Stimulated activated CD4-positive, alpha-beta T cell treated with anti-CD3 and anti-CD28 coated beads, TNF-alpha, amount 100 ng/mL, for 48 hours (primary cell): ENCODE results near the gene PRDM11.

Experiments
- DNase-seq, 3 donors: peaks; one replicate each; pipeline ENCODE4 v3.0.0-alpha.2; 2020; ENCODE audit warnings: low read depth in 3 of 3

Gene PRDM11

DNA sequence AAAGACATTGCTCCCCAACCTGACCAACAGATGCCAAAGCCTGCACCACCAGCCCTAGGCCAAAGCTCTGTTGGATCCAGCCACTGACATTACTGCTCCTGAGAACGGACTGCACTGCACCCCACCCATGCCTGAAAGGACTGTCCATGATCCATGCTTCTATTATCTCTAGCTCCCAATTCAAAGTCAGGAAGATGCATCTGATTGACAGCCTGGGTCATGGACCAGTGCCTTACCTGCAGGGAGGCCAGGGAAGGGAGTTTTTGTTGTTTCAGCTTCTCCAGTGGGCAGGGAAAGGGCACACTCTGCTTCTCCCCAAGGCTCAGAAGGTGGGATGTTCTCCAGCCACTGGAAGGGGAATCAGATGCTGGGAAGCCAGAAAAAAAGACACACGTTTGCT, 4.8 kb upstream of the PRDM11 start:
- no peak for DNase-seq

DNA sequence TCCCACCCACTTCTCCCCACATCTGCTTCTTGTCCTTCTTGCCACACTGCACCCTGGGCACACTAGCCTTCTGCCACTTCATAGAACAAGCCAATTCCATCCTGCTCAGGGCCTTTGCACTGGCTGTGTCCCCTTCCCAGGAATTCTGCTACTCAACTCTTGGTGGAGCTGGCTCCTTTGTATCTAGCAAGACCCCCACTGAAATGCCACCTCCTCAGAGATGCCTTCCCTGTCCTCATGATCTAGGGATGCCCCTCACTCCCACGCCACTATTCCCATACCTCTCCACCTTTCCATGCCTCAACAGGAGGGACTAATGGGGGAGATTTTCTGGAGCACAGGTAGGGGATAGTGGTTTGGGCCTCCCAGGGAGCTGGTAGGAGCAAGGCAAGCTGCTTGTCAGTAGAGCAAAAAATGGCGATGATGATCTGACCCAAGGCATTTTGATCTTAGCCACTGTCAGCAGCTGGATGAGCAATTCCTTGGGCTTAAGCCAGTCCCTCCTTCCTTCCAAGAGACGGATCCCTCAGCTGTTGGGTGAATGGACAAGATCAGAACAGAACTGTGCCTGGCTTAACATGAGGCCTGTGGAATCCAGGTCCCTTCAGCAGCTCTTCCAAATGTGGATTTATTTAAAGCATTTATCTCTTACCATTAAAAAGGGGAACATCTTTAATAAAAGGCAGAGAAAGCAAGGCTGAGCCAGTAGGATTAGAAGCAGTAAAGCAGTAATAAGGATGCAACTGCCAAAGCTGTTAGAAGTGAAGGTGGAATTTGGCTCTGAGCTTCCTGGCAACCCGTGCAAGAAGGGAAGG, 4.0 kb upstream of the PRDM11 start:
- DNase-seq: no peak

DNA sequence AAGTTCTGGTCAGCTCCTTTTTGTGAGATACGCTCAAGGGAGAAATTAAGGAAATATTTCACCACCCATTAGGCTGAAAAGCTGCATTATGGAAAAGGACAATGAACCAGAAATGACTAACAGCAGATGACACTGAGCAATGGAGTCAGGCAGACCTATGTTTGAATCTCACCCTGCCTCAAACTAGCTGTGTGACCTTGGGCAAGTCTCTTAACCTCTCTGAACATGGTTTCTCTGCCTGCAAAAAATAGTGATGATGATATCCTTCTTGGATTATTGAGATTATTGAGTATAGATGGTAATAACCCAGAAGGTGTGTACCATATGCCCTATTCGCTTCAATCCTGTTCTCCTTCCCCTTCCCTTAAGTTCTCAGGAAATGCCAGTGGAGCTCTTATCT, 2.9 kb upstream of the PRDM11 start:
- no peak for DNase-seq

DNA sequence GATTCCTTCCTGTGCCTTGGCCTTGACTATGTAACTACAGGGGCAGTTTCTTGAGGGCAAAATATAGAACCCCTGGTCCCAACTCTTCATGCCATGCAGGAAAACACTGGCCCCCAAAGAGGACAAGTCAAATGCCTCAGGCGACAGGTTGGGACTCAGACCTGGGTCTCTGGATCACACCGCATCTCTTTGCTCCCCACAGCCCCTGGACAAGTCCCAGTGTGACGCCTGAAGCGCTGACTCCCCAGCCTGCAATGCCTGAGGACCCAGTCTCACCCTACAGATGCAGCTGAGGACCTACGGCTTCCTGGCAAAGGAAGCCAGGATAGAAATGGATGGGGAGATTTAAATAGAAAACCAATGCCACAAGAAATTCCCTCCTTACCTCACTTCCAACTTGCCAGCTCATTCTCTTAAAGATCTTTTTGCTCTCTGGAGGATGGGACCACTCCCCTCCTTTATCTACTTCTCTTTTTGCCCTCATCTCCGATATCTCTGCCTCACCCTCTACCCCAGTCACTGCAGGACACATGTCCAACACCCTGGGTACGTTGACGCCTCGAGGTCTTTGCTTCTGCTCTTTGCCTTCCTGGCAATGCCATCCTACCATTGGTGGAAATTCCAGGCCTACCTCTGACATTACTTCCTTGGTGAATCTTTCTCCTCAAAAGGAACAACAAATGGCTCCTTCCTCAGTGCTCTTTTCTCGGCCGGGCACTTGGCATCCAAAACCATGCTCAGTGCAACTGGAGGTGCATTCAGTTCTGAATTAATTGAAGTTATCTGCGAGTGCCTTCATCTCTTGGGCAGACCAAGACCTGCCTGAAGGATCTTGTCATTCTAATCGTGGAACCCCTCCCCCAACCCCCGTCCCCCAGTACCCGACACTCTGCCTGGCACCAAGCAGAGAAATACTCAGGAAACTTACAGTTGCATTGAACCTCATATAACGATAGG, 2.0 kb upstream of the PRDM11 start:
- DNase-seq: no peak

DNA sequence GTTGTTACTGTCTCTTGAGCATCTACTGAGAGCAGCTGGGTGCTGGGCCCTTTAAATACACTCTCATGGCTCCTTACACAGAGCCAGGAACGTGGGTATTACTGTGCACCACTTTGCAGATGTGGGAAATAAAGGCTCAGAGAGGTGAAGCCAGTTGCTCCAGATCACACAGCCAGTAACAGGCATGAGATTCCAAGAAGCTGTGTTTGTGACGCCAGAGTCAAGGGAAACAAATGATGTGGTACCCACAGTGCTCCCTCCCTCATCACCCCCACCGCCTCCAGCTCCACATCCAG, 1.4 kb upstream of the PRDM11 start:
- no peak for DNase-seq

DNA sequence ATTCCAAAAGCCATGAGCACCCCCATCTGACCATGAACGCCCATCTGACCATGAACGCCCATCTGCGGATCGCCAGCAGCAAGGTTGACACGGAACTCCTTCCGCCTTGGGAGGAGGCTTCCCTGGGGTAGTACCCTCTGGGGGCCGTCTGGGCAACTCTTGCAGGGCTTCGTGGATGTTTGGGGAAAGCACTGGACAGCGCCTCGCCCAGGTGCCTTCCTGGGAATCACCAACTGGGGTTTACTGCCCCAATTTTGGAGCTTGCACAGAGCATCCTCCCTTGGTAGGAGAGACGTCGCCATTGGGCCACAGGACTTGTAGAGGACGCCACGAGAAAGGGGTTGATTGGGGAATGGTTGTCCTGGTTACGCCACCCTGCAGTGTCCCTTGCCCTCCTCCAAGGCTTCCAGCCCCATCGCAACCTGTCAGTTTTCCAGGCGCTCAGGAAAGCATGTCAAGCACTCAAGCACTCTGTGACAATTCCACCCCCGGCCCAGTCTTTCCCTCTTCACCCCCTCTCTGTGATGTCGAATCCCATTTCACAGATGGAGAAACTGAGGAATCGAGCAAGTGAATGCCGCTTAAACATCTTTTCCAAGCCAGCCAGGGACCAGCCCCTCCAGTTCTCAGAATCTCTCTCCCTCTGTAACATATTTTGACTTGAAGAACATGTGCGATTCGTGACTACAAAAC, 914 bp upstream of the PRDM11 start:
- DNase-seq: no peak

DNA sequence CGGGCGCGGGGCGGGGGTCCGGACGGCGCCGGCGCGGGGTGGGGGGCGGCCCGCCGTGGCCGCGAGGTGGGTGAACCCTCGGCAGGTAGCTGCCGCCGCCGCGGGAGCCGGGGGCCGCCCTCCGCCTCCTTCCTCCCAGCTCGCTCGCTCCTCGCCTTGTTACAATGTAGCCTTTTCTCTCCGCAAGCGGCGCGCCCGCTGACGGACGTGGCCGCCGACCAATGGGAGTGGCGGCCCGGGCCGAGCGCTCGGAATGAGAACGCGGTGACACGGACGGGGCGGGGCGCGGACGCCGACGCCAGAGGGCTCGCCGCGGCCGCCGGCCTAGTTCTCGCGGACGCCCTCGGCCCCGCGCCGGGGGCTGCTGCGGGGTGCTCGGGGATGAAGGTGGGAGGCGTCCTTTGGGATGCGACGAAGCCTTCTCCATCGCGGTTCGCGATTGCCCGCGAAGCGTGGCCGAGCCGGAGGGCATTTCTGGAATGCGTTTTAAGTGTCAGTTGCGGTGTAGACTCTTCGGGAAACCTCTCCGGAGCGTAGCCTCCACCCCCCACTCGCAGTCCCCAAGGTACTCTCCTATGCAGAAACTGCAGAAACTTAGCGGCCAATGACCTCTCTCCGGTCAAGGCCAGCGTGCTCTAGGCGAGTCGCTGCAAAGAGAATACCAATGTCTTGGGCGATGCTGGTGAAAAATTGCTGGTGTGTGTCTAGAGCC, 734 bp downstream of the PRDM11 start:
- DNase-seq: peak; percentile 81 to 88 (median 88)

DNA sequence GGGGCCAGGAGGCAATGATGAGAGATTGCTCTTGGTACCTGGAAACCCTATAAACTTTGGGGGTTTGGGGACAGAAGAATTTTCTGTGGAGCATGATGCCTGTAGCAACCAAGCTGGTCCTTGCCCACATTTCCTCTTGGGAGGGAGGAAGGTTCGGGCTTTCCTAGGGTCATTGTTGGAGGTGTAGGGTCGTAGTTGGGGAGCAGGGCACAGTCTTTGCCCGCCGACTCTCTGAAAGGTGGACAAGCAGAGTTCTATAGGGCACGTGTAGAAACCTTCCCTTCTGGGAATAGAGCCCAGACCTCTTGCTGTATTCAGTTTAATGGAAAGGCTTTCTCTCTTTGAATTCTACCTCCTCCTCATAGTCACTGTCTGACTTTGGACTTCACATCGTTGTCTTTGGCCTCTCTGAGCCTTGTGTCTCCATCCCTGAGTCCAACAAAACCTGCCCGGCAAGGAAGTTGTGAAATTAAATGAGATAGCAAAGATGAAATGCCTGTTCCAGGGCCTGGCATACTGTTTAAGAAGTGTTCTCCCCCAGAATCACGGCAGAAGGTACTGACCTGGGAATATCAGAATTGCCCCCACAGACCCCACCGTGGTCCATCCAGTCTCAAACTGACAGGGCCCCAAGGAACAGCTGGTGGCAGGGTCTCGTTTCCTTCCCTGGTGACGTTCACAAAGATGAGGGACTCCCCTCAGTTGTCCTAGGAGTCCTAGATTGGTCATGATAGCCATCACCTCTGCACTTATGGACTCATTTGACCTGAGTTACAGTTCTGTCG, 1.6 kb downstream of the PRDM11 start:
- DNase-seq: no peak

DNA sequence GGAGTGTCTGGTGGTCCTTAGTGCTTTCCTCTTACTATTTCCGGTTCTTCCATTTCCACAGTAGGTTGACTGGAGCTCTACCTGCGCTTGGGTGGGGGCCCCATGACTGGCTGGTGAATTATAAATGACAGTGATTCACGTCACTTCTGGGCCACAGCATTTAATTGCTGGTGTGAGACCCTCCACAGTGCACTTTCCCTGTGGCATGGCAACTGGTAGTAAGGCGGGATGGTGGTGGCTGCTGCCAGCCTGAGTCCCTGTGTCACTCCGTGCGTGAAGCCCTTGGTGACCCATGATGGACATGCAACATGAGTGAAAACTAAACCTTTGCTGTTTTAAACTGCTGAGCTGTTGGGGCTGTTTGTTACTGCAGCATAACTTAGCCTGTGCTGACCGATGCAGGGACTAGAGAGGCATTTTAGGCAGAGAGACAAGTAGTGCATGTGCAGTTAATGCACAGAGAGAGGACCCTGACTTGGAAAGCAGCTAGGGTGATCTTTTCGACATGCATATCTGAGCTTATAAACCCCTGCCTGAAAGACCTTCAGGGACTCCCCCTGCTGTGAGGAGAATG, 3.1 kb downstream of the PRDM11 start:
- DNase-seq: no peak

DNA sequence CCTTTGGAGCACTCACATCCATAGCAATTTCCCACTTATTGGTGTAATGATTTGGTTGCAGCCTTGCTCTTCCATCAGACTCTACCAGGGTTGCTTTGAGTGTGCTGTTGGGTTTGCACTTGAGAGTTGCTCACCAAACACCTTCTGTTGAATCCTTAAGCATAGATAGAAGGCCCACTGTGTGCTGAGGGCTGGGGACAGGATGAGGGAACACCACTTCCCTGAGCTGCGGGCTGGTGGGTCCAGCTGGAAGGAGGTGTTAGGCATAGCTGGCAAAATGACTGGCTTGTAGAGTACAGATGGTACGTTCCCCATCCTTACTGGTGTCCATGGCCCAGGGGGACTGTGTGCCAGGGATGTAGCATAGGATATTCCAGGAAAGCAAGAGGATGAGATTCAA, 3.9 kb downstream of the PRDM11 start:
- DNase-seq: no peak

DNA sequence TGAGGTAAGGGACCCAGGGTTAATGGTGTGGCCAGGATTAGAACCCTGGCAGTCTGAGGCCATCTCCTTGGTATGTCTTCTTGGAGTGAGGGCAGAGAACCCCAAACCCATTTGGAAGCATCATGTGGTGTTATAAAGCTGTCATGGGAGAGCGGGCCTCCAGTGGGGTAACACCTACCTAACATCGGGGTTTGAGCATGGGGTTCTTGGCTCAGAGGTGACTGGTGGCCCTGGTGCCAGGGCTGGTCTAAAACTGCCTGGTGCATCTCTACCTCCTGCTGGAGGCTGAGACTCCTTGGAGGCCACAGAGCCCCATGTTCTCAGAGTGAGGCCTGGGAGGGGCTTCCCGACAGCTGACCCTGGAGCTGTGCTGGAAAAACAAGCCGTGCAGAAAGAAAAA, 4.5 kb downstream of the PRDM11 start:
- DNase-seq: no peak

DNA sequence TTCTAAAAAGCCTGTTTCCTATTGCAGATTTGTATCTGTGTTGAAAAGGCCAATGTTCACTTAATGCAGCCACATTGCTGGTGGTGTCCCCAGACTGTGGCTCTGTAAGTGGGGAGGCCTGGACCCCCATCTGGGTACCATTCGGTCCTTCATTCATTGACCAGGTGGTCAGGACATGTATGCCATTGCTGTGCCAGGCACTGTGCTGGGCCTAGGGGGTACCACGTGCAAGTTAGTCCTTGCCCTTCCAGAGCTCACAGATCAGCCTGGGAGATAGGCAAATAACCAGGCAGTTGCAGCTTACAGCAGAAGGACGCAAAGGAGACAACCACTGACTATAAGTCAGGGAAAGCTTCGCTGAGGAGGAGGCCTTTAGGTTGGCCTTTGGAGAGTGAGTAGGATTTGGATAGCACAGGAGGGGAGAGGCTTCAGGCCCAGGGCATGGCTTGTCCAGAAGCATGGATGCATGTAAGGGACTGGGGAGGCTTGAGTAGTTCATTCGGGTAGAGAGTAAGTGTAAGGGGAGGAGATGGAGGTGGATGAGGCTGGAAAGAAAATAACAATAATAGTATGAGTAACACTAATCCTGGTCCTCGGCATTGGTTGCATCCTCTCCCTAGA, 5.0 kb downstream of the PRDM11 start:
- DNase-seq: no peak

DNA sequence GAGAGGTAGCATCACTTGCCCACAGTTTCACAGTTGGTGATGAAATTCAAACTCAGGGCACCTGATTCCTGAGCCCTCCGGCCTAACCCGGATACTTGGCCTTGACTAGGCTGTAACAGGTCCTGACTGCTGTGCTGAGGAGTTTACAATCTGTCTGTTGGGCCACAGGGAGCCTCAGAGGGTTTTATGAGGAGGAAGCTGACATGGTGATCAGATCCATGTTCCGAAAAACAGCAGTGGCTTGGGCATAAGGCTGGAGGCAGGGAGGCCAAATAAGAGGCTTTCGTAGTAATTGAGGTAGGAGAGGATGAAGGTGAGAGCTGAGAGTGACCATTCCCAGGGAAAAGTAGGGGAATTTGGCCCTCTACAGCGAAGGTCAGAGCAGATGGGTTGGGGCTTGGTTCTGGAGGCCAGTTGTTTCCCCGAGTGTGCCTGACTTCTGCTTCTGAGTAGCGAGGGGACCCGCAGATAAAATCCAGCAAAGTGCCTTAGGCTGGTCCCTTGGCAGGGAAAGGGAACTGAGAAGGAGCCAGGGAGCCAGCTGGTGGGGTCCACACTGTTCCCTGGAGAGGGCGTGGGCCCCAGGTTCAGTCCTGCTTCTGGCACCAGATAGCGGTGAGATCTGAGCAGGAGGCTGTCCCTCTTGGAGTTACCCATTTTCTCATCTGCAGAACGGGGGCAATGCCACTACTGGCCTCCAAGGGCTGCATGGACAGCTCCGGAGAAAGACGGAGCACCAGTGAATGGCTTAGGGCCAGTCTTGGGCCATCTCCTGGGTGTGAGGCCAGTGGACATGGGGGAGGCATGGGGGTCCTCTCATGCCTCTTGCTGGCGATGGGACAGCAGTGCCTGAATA, 6.5 kb downstream of the PRDM11 start:
- DNase-seq: no peak

DNA sequence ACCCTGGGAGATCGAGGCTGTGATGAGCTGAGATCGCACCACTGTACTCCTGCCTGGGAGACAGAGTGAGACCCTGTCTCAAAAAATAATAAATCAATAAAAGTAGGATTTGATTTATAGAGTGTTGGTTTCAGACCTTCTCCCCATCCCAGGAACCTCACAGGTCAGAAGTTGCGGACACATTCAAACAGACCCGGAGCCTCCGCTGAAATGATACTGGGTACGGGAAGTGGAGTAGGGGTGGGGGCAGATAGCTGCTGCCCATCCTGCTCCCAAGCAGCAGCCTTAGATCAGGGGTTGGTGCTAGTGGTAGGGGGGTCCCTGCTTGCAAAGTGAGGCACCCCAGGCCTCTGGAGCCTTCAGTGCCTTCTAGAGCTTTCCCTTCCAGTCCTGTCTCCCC, 7.8 kb downstream of the PRDM11 start:
- DNase-seq: no peak

DNA sequence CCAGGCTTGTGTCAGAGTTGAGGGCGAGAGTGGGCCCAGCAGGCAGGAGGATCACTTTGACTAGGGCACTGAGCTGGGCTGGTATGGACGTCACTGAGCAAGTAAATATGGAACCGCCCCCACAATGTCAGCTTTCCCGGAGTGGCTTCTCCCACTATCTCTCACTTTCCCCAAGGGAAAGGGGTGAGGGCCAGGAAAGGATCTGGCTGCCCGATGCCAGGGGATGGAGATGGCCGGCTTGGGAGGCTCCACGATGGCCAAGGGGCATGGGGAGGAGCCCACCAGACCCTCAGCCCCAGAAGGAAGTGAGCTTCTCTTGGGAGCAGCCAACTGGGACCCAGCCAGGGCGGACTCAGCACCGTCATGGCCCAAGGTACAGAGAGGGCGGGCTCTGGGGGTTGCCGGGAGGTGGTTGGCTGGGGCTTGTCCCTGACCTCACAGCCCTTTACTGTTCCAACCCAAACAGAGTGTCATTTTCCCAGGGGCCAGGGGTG, 8.7 kb downstream of the PRDM11 start:
- DNase-seq: no peak

DNA sequence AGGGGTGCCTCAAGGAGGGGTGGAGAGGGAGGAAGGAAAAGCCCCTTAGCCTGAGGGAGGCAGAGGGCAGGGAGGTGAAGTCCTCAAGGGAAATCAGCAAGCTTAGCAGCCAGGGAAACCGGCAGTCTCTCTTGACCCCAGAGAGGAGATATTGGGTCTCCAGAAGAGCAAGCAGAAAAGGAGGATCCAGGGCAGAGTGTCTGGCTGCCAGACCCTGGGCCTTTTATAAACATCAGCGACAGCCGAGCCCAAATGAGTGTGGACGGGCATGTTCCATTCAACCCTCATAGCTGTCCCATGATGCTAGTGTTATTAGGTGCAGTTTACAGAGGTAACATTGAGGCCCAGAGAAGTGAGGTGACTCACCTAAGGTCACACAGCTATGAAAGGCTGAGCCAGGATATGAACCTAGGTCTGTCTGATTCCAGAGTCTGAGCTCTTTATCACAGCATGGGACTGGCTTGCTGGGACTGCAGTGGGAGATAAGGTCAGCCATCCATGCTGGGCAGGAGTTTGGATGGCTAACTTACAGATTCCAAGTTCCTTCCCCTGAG, 9.3 kb downstream of the PRDM11 start:
- no peak for DNase-seq

DNA sequence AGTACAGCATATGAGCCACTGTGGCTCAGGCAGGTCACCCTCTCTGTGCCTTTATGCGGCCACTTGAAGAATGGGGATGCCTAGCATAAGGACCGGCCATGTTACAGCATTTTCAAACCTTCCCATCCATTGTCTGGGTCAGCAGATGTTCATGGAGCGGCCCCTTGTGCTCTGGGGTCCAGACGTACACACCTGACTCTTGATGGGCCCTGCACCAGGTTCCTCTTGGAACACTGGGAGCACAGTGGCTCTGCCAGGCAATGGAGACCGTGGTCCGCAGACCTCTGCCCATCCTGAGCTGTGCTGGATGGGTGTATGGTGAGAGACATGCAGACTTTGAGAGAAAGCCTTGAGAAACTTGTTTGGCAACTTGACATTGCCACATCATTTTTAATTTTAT, 9.8 kb downstream of the PRDM11 start:
- DNase-seq: no peak

DNA sequence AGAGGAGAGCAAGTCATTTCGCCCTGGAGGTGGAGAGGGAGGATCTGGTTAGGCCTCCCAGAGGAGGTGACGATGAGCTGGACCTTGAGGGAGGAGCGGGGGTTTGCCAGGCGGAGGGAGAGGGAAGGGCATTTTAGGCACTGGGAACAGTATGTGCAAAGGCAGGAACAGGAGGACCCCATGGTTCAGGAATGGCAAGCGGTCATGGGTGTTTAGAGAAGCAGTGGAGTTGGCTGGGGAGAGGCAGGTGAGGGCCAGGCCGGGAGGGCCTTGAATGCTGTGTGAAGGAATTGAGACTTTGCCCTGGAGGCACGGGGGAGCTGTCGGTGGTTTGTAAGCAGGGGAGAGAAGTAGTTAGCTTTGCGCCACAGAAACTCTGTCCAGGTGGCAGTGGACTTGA, 10.3 kb downstream of the PRDM11 start:
- no peak for DNase-seq
